HG02678 (cell line): ENCODE results near the gene RIN2.

Experiments
- ATAC-seq: cut with Tn5 transposase; IDR thresholded peaks from one replicate; pipeline ENCODE4 v1.9.1; 2021; ENCODE audit warnings: mild to moderate bottlenecking, moderate library complexity; ENCODE audit not compliant: unreplicated experiment

RIN2 gene

DNA sequence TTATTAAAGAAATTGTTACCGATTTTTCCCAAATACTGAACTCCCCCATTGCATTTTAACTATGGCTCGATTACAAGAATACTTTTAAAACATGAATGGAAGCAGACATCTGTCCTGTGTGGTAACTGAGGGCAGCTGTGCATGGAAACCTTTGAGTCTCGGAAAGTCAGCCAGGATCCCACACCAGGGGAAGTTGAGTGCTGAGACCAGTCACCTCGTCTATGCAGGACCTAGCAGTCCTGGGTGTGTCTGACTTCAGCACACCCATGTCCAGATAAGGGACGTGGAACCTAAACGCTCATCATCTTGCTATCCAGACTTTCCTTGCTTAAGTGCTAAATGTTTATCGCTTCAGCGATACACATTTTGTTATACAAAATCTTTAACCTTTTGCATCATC lies 6.1 kb downstream of the RIN2 start:
- ATAC-seq = no peak

- no peak for ATAC-seq
These were observed 7.2 kb downstream of the RIN2 start for GRCh38 chr20:19765266-19765665.

DNA sequence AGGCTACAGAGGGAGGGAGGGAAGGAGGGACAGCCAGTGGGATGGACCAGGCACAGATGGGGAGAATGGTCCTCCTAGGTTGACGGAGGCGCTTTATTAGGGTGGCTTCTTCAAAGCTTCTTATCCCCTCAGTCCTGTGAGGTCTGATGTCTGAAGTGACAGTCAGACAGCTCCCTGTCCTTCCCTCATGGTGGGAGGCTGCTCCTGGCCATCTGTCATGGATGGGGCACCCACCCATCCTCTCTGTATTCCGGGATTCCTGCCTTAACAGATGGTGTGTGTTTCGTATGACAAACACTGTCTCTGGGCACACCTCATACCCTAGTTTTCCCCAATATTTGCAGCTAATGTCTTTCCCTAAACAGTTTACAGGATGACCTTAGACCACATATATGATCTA lies 7.9 kb downstream of the RIN2 start:
- no peak for ATAC-seq

GRCh38 chr20:19767070-19767469 lies 9.0 kb downstream of the RIN2 start:
- ATAC-seq = no peak

GRCh38 chr20:19768325-19768842 lies 10.3 kb downstream of the RIN2 start:
- no peak for ATAC-seq

GRCh38 chr20:19769507-19769906 lies 11.4 kb downstream of the RIN2 start:
- ATAC-seq = no peak

- ATAC-seq = no peak
These were observed 12.3 kb downstream of the RIN2 start for GRCh38 chr20:19770375-19770774.

- ATAC-seq = no peak
These were observed 13.0 kb downstream of the RIN2 start for GRCh38 chr20:19771031-19771430.

DNA sequence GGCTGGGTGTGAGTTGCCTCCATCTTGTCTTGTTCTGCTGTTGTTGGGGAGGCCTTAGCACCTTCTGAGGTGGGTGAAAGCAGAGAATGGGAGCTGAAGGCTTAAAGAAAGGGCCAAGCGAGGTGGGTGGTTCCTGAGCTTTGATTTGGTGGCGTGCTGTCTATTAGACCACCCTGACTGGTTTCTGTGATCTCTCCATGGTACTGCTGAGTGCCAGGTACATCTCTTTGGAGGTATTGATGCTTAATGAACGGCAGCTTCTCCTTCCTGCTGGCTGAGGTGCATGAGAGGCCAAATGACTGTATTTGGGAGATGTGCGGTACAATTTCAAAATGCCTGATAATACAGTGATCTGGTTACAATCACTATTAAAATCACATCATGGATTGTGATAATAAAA lies 15.4 kb downstream of the RIN2 start:
- ATAC-seq = no peak

DNA sequence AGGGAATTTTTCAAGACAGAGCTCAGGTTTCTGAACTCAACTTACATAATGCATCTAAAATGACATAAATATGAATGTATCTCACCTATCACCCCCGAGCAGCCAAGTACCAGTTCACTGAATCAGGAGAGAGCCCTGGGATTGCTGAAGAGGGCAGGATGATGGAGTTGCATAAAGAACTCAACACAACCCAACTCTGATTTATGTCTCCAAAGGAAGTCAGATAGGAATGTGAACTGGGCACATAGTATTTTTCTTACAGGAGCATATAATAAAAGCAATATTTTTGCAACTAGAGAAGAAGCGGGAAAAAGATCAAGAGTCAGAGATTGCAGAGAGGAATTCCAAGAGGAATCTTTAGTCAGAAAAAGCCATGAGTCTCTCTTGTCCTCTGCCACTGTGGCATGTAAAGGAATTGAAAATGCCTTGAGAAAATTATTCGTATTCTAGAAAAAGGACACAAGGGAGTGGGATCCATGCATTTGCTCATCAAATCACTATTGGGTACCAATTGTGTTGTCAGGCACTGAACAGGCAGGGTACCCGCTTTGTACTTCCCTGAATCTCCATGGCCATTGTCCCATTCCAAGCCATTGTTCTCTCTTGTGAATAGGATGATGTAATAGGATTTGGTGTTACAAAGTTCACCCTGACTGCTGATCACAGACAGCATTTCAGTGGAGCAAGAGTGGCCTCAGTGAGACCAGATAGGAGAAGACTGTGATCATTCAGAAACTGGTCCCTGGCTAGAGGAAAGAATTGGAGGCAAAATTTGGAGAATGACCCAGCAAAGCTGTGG lies 16.3 kb downstream of the RIN2 start:
- no peak for ATAC-seq

- ATAC-seq = no peak
These were observed 17.5 kb downstream of the RIN2 start for GRCh38 chr20:19775353-19776253.

DNA sequence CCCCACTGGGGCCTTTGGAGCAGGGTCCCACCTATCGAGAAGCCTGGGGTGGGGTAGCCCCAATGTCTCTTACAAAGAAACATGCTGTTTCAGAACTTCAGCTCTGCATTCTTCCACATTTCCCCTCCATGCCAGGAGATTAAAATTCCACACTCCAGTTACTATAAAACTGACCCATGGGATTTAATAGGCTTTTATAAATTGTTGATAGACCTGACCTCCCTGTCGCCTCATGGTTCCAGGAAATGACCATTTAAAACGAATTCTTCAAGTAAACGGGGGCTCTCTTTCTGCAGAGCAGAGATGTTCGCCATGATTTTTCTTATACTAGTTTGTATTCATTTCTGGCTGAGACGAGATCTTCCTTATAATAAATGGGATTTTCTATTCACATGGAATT lies 19.3 kb downstream of the RIN2 start:
- no peak for ATAC-seq

- no peak for ATAC-seq
These were observed 19.9 kb downstream of the RIN2 start for GRCh38 chr20:19777981-19778380.

GRCh38 chr20:19778404-19778803 lies 20.3 kb downstream of the RIN2 start:
- no peak for ATAC-seq

DNA sequence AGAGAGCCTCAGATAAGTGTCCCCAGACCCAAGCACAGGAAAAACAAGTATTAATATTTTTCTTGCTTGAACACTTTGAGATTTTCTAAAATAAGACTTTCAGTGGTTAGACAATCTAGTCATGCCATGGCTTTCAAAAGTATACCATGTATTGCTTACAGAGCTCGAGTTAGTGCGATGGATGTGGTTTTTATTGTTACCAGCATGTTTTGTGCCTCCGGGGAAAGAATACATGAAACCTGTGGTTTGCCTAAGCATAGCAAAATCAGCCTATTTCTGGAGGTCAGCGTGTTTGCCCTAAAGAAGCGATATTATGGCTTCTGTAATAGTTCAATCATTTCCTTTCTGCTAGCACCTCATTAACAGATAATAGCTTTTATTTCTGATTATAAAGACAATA lies 21.6 kb downstream of the RIN2 start:
- ATAC-seq = peak; percentile 74

GRCh38 chr20:19780261-19780660 lies 22.2 kb downstream of the RIN2 start:
- no peak for ATAC-seq

- no peak for ATAC-seq
These were observed 23.2 kb downstream of the RIN2 start for GRCh38 chr20:19781235-19781634.

GRCh38 chr20:19782669-19783068 lies 24.6 kb downstream of the RIN2 start:
- no peak for ATAC-seq

DNA sequence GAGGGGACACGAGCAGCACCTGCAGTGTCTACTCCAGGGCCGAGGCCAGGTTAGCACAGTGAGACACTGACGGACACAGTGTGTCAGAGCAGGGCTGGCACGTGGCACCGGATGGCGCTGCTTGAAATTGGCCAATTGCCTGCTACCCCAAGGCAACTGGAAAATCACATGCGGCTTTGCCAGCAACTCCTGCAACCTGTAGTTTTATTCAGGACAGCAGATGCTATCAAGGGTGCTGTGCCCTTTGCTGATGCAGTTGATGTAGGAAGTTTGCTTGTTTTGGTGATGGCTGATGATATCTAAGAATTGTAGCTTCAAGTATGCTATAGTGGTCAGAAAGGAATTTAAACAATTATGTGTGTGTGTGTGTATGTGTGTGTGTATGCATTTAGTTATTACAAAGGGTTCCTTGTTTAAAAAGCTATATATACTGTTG lies 25.9 kb downstream of the RIN2 start:
- no peak for ATAC-seq

DNA sequence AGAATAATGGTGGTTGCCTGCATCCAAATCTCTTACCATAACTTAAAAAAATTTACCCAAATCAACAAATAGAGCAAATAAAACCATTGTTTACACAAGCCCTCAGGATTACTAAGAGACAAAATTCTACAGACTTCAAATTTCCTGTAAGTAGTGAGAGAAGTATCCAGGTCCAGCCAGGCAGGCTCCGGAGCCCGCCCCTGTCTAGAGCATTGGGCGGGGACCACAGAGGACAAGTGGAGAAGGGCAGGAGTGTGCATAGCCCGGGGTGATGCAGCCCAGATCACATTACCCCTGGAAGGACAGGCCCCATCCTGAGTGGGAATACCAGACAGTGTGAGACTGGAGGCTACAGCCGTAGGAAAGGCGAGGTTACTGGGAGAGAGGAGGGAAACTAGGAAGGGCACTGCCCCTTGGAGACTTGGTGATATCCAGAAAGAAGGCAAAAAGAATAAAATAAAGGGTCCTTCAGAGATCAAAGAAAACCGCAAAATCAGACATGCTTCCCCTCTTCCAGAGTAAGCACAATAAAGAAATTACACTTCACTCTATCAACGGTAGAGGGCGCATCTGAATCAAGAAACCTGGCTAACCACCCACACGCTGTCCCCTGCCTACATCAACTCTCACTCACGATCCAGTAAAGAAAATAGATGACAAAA lies 26.6 kb downstream of the RIN2 start:
- ATAC-seq = no peak
